Measurements from ENCODE around the gene UST.

Gene UST

GRCh38 chr6:148925701-148926100 is 178.9 kb downstream of the UST start:
- DNase-seq, result peak; percentile 10
- no peak overlapping the region for H2BK120ac ChIP-seq (ENCODE audit: low read depth, low read length)
- H3K14ac ChIP-seq (ENCODE audit: low read length in 2 of 2), result no peak overlapping the region
- no peaks in the 10 kb centered on the region for H3K4me1 ChIP-seq (ENCODE audit: control insufficient read depth, insufficient read depth, low read depth, low read length)
- no peak overlapping the region for H3K9ac ChIP-seq (ENCODE audit: low read length)
- no peaks in the 10 kb centered on the region for H3K79me1 ChIP-seq (replicated peaks; ENCODE audit: low read length, poor library complexity, severe bottlenecking)
- no peaks in the 10 kb centered on the region for H3K27me3 ChIP-seq (ENCODE audit: control insufficient read depth in 1 of 2, insufficient read depth in 1 of 2, low read length in 2 of 2)
- H2BK5ac ChIP-seq (ENCODE audit: low read depth, low read length, poor library complexity, severe bottlenecking), result no peak overlapping the region
- H3K4me3 ChIP-seq (ENCODE audit: insufficient read depth in 1 of 2, low read depth in 1 of 2, low read length in 2 of 2), result no peak overlapping the region
- no peak overlapping the region for H4K91ac ChIP-seq (ENCODE audit: low read length)
- no peak overlapping the region for H3K4ac ChIP-seq (ENCODE audit: low read depth in 1 of 2, low read length in 2 of 2)
- no peak overlapping the region for H2AFZ ChIP-seq (ENCODE audit: low read depth, low read length)
- H3K27ac ChIP-seq (ENCODE audit: low read length, poor library complexity, severe bottlenecking), result no peak overlapping the region
- H3K36me3 ChIP-seq (ENCODE audit: control insufficient read depth in 1 of 2, insufficient read depth in 2 of 2, low read depth in 1 of 2, low read length in 2 of 2), result no peaks in the 10 kb centered on the region
- no peak overlapping the region for H3K4me2 ChIP-seq (ENCODE audit: low read length, poor library complexity, severe bottlenecking)
- no peak overlapping the region for H2BK15ac ChIP-seq (ENCODE audit: low read depth, poor library complexity, severe bottlenecking)
- H2BK12ac ChIP-seq (ENCODE audit: low read length in 2 of 2), result no peak overlapping the region
- H3K9me3 ChIP-seq (ENCODE audit: control insufficient read depth, low read length), result no peaks in the 10 kb centered on the region
- H3K23ac ChIP-seq (ENCODE audit: low read length in 2 of 2), result no peak overlapping the region
- no peak overlapping the region for H3K18ac ChIP-seq (ENCODE audit: low read depth in 1 of 2, low read length in 2 of 2)
- H2AK5ac ChIP-seq (ENCODE audit: low read length, severe bottlenecking), result no peak overlapping the region
- no CpG with 5 or more reads among the region's 2 CpGs for WGBS
- H4K8ac ChIP-seq (ENCODE audit: low read length), result no peak overlapping the region

GRCh38 chr6:148926478-148926877 is 179.6 kb downstream of the UST start:
- no peak overlapping the region for H2BK15ac ChIP-seq (ENCODE audit: low read depth, poor library complexity, severe bottlenecking)
- no peak overlapping the region for H4K91ac ChIP-seq (ENCODE audit: low read length)
- H3K4me2 ChIP-seq (ENCODE audit: low read length, poor library complexity, severe bottlenecking), result no peak overlapping the region
- H4K8ac ChIP-seq (ENCODE audit: low read length), result no peak overlapping the region
- no peak overlapping the region for H2AFZ ChIP-seq (ENCODE audit: low read depth, low read length)
- H3K9ac ChIP-seq (ENCODE audit: low read length), result no peak overlapping the region
- H3K4me1 ChIP-seq (ENCODE audit: control insufficient read depth, insufficient read depth, low read depth, low read length), result no peaks in the 10 kb centered on the region
- no peak overlapping the region for H3K4me3 ChIP-seq (ENCODE audit: insufficient read depth in 1 of 2, low read depth in 1 of 2, low read length in 2 of 2)
- H3K9me3 ChIP-seq (ENCODE audit: control insufficient read depth, low read length), result no peaks in the 10 kb centered on the region
- no peak overlapping the region for H3K14ac ChIP-seq (ENCODE audit: low read length in 2 of 2)
- DNase-seq, result no peak
- no peak overlapping the region for H3K4ac ChIP-seq (ENCODE audit: low read depth in 1 of 2, low read length in 2 of 2)
- H2BK5ac ChIP-seq (ENCODE audit: low read depth, low read length, poor library complexity, severe bottlenecking), result no peak overlapping the region
- WGBS, result 80% methylated on average over 2 of the region's 2 CpGs
- no peak overlapping the region for H2BK120ac ChIP-seq (ENCODE audit: low read depth, low read length)
- no peak overlapping the region for H3K23ac ChIP-seq (ENCODE audit: low read length in 2 of 2)
- no peaks in the 10 kb centered on the region for H3K27me3 ChIP-seq (ENCODE audit: control insufficient read depth in 1 of 2, insufficient read depth in 1 of 2, low read length in 2 of 2)
- H3K79me1 ChIP-seq (replicated peaks; ENCODE audit: low read length, poor library complexity, severe bottlenecking), result no peaks in the 10 kb centered on the region
- no peak overlapping the region for H2BK12ac ChIP-seq (ENCODE audit: low read length in 2 of 2)
- no peak overlapping the region for H3K18ac ChIP-seq (ENCODE audit: low read depth in 1 of 2, low read length in 2 of 2)
- no peak overlapping the region for H2AK5ac ChIP-seq (ENCODE audit: low read length, severe bottlenecking)
- no peaks in the 10 kb centered on the region for H3K36me3 ChIP-seq (ENCODE audit: control insufficient read depth in 1 of 2, insufficient read depth in 2 of 2, low read depth in 1 of 2, low read length in 2 of 2)
- H3K27ac ChIP-seq (ENCODE audit: low read length, poor library complexity, severe bottlenecking), result no peak overlapping the region

DNA sequence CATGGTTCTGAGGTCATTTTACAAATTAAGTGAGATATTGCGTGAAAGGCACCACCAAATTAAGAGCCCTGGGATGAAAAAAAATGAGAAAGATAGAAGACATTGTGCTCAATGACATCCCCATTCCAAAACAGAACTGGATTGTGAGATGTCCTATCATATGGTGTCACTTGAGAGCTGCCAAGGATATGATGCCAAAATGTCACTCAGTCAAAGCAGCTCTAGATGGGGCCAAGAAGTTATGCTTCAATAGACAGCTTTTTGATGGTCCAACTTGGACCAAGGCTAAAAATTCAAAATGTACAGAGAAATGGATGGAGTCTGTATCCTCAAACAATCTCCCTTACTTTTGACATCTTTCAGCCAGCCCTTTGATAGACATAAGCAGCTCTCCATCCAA is 180.8 kb downstream of the UST start:
- no peak overlapping the region for H4K91ac ChIP-seq (ENCODE audit: low read length)
- no peak overlapping the region for H3K27ac ChIP-seq (ENCODE audit: low read length, poor library complexity, severe bottlenecking)
- no peak overlapping the region for H3K14ac ChIP-seq (ENCODE audit: low read length in 2 of 2)
- no peak overlapping the region for H2AFZ ChIP-seq (ENCODE audit: low read depth, low read length)
- no peaks in the 10 kb centered on the region for H3K9me3 ChIP-seq (ENCODE audit: control insufficient read depth, low read length)
- H3K36me3 ChIP-seq (ENCODE audit: control insufficient read depth in 1 of 2, insufficient read depth in 2 of 2, low read depth in 1 of 2, low read length in 2 of 2), result no peaks in the 10 kb centered on the region
- H2AK5ac ChIP-seq (ENCODE audit: low read length, severe bottlenecking), result no peak overlapping the region
- no peak overlapping the region for H3K18ac ChIP-seq (ENCODE audit: low read depth in 1 of 2, low read length in 2 of 2)
- H3K4me2 ChIP-seq (ENCODE audit: low read length, poor library complexity, severe bottlenecking), result no peak overlapping the region
- no peak overlapping the region for H2BK12ac ChIP-seq (ENCODE audit: low read length in 2 of 2)
- H3K79me1 ChIP-seq (replicated peaks; ENCODE audit: low read length, poor library complexity, severe bottlenecking), result no peaks in the 10 kb centered on the region
- H3K9ac ChIP-seq (ENCODE audit: low read length), result no peak overlapping the region
- H3K23ac ChIP-seq (ENCODE audit: low read length in 2 of 2), result no peak overlapping the region
- no peak overlapping the region for H3K4me3 ChIP-seq (ENCODE audit: insufficient read depth in 1 of 2, low read depth in 1 of 2, low read length in 2 of 2)
- no peaks in the 10 kb centered on the region for H3K27me3 ChIP-seq (ENCODE audit: control insufficient read depth in 1 of 2, insufficient read depth in 1 of 2, low read length in 2 of 2)
- H3K4me1 ChIP-seq (ENCODE audit: control insufficient read depth, insufficient read depth, low read depth, low read length), result no peaks in the 10 kb centered on the region
- H2BK5ac ChIP-seq (ENCODE audit: low read depth, low read length, poor library complexity, severe bottlenecking), result no peak overlapping the region
- no peak overlapping the region for H2BK15ac ChIP-seq (ENCODE audit: low read depth, poor library complexity, severe bottlenecking)
- DNase-seq, result no peak
- H2BK120ac ChIP-seq (ENCODE audit: low read depth, low read length), result no peak overlapping the region
- 100% methylated on average over 1 of the region's 1 CpG for WGBS
- H3K4ac ChIP-seq (ENCODE audit: low read depth in 1 of 2, low read length in 2 of 2), result no peak overlapping the region
- no peak overlapping the region for H4K8ac ChIP-seq (ENCODE audit: low read length)

- Histone ChIP-seq H3K4me3 (ENCODE audit: insufficient read depth in 1 of 2, low read depth in 1 of 2, low read length in 2 of 2) (no peak overlapping the region), H3K4ac (ENCODE audit: low read depth in 1 of 2, low read length in 2 of 2) (no peak overlapping the region), H2AK5ac (ENCODE audit: low read length, severe bottlenecking) (no peak overlapping the region), H4K91ac (ENCODE audit: low read length) (no peak overlapping the region), H3K36me3 (ENCODE audit: control insufficient read depth in 1 of 2, insufficient read depth in 2 of 2, low read depth in 1 of 2, low read length in 2 of 2) (no peaks in the 10 kb centered on the region), H3K4me1 (ENCODE audit: control insufficient read depth, insufficient read depth, low read depth, low read length) (no peaks in the 10 kb centered on the region), H3K23ac (ENCODE audit: low read length in 2 of 2) (no peak overlapping the region), H3K27ac (ENCODE audit: low read length, poor library complexity, severe bottlenecking) (no peak overlapping the region), H2BK5ac (ENCODE audit: low read depth, low read length, poor library complexity, severe bottlenecking) (no peak overlapping the region), H3K4me2 (ENCODE audit: low read length, poor library complexity, severe bottlenecking) (no peak overlapping the region), H3K9ac (ENCODE audit: low read length) (no peak overlapping the region), H3K27me3 (ENCODE audit: control insufficient read depth in 1 of 2, insufficient read depth in 1 of 2, low read length in 2 of 2) (no peaks in the 10 kb centered on the region), H2BK15ac (ENCODE audit: low read depth, poor library complexity, severe bottlenecking) (no peak overlapping the region), H4K8ac (ENCODE audit: low read length) (no peak overlapping the region), H3K18ac (ENCODE audit: low read depth in 1 of 2, low read length in 2 of 2) (no peak overlapping the region), H2BK120ac (ENCODE audit: low read depth, low read length) (no peak overlapping the region), H3K9me3 (ENCODE audit: control insufficient read depth, low read length) (no peaks in the 10 kb centered on the region), H3K79me1 (replicated peaks; ENCODE audit: low read length, poor library complexity, severe bottlenecking) (no peaks in the 10 kb centered on the region), H2AFZ (ENCODE audit: low read depth, low read length) (no peak overlapping the region), H2BK12ac (ENCODE audit: low read length in 2 of 2) (no peak overlapping the region), H3K14ac (ENCODE audit: low read length in 2 of 2) (no peak overlapping the region)
- WGBS, result 100% methylated on average over 1 of the region's 1 CpG
- no peak for DNase-seq
These were observed 182.0 kb downstream of the UST start for GRCh38 chr6:148928811-148929210.

Data from mesenchymal stem cell (in vitro differentiated cells and primary cell).